SK-N-SH treated with all-trans-retinoic acid at 6 μM for 48 hours (cell line): ENCODE measurements around the gene QKI.

Source experiments
- BACH2 ChIP-seq: fragments of 250-450 bp; sonication (Bioruptor Pico); IDR thresholded peaks from 2 replicates; pipeline ENCODE4 v1.9.0; 2021; ENCODE audit warnings: mild to moderate bottlenecking, borderline replicate concordance
- CSRNP3 ChIP-seq: fragments of 250-450 bp; sonication (Bioruptor Pico); IDR thresholded peaks from 2 replicates; pipeline ENCODE4 v1.5.1; 2021; ENCODE audit warnings: mild to moderate bottlenecking, moderate library complexity
- OSR1 ChIP-seq: fragments of 250-450 bp; sonication (Bioruptor Pico); IDR thresholded peaks from 2 replicates; pipeline ENCODE4 v1.8.0; 2022; ENCODE audit warnings: moderate library complexity, mild to moderate bottlenecking, inconsistent platforms
- PPARA ChIP-seq: fragments of 250-450 bp; sonication (Bioruptor Pico); IDR thresholded peaks from 2 replicates; pipeline ENCODE4 v1.5.0; 2020; ENCODE audit warnings: mild to moderate bottlenecking, borderline replicate concordance
- SNAI2 ChIP-seq: fragments of 250-450 bp; sonication (Bioruptor Pico); IDR thresholded peaks from 2 replicates; pipeline ENCODE4 v1.5.0; 2020; ENCODE audit warnings: mild to moderate bottlenecking, moderate library complexity
- ZC3H10 ChIP-seq: fragments of 250-450 bp; sonication (Bioruptor Pico); IDR thresholded peaks from 2 replicates; pipeline ENCODE4 v1.5.1; 2021; ENCODE audit warnings: mild to moderate bottlenecking, moderate library complexity

GRCh38 chr6:163469459-163469985 is 55.0 kb downstream of the QKI start:
- no peak for TF ChIP-seq ZC3H10 (CRISPR knock-in tag)
- TF ChIP-seq OSR1 (CRISPR knock-in tag), result no peak
- no peak for TF ChIP-seq PPARA
- no peak for TF ChIP-seq CSRNP3 (CRISPR knock-in tag)
- TF ChIP-seq SNAI2 (CRISPR knock-in tag), result no peak
- no peak for TF ChIP-seq BACH2
